ENCODE data around the gene PAX3.
"Not testable (repeated sequence)": the region's sequence is repeated elsewhere in the genome, so short reads cannot be mapped to it uniquely, and the experiment has no call there.

PAX3 gene

DNA sequence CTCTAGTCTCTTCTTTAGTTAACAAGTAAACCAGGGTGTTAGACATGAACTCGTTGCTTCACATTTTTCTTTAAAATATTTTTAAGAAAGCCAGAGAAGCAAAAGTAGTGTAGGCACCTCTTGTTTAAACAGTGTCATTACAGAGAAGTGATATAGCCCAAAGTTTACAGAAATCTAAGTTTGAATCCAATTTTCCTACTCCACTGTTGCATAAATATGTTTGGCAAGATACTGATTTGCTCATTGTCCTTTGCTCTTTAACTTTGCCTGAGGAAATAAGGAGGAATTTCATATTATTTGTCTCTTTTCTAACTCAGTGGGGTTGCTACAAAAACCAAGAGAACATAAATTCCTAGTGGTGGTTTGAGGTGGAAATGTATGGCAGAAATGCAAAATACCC lies 81.1 kb downstream of the PAX3 start:
- DNase-seq (ENCODE audit: low read depth in 1 of 2, low spot score in 1 of 2) = no peak

- no peak for DNase-seq (ENCODE audit: low read depth in 1 of 2, low spot score in 1 of 2)
Observed at GRCh38 chr2:222214885-222215284, 83.9 kb downstream of the PAX3 start.

DNA sequence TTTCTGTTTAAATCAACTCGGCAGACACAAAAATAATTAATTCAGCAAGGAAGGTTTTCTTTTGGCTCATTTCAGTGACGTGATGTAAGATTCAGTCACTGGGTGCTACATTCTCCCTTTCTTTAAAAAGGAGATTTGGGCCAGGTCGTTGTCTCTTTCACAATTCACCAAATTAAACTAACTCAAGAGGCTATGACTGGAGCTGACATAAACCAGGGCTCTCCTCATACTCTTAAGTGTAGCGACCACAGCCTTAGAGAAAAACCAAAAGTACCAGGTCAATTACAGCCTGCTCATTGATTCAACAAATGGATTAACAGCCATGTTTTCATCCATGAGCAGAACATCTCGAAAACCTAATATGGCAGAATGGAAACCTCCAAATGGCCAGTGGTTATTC lies 85.7 kb downstream of the PAX3 start:
- no peak for DNase-seq (ENCODE audit: low read depth in 1 of 2, low spot score in 1 of 2)

GRCh38 chr2:222212571-222212970 lies 86.2 kb downstream of the PAX3 start:
- DNase-seq (ENCODE audit: low read depth in 1 of 2, low spot score in 1 of 2) = no peak

- no peak for DNase-seq (ENCODE audit: low read depth in 1 of 2, low spot score in 1 of 2)
Observed at GRCh38 chr2:222208010-222208690, 90.6 kb downstream of the PAX3 start.

- DNase-seq (ENCODE audit: low read depth in 1 of 2, low spot score in 1 of 2) = no peak
Observed at GRCh38 chr2:222205136-222205535, 93.7 kb downstream of the PAX3 start.

- DNase-seq (ENCODE audit: low read depth in 1 of 2, low spot score in 1 of 2) = no peak
Observed at GRCh38 chr2:222203041-222203440, 95.8 kb downstream of the PAX3 start.

- DNase-seq (ENCODE audit: low read depth in 1 of 2, low spot score in 1 of 2) = no peak
Observed at GRCh38 chr2:222196159-222196558, 102.6 kb downstream of the PAX3 start.

GRCh38 chr2:222194669-222195068 lies 104.1 kb downstream of the PAX3 start:
- no peak for DNase-seq (ENCODE audit: low read depth in 1 of 2, low spot score in 1 of 2)

DNA sequence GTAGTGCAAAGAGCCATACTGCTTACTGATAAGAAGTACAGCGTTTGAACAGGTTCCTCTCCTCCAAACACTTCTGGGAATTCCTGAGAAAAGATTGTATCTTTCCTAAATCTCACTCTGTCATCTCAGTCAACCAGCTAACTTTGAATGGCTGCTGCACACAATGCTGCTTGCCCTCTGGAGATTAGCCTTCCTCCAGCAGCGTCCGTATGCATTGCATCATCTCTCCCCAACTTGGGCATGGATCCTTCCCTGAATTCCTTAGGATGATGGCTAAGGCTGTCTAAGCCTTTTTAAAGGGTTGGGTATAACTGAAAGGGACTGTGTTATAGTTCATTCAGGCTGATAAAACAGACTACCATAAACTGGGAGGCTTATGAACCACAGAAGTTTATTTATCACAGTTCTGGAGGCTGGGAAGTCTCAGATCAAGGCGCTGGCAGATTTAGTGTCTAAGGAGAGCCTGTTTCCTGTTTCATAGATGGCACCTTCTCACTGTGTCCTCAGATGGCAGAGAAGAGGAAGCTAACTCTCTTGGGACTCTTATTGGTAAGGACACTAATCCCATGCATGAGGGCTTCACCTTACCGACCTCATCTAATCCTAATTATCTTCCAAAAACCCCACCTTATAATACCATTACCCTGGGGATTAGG lies 105.3 kb downstream of the PAX3 start:
- no peak for DNase-seq (ENCODE audit: low read depth in 1 of 2, low spot score in 1 of 2)

GRCh38 chr2:222180619-222181018 lies 118.2 kb downstream of the PAX3 start:
- DNase-seq (ENCODE audit: low read depth in 1 of 2, low spot score in 1 of 2) = no peak

- DNase-seq (ENCODE audit: low read depth in 1 of 2, low spot score in 1 of 2) = no peak
Observed at GRCh38 chr2:222179592-222179991, 119.2 kb downstream of the PAX3 start.

DNA sequence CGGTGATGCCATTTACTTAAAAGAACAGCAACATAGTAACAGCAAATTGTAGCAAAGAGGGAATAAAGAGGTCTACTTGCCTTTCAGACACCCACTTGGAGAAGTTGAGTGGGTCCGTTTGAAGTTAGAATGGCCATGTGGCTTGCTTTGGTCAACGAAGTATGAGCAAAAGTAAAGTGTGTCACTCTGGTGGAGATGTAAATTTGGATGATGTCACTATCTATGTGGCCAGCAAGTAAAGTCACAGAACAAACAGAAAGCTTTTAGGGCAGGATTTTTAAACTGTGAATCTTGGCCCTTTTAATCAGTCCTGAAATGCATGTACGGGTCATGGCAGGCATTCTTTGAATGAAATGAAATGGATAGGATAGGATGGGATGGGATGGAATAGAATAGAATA lies 120.3 kb downstream of the PAX3 start:
- DNase-seq (ENCODE audit: low read depth in 1 of 2, low spot score in 1 of 2) = no peak

DNA sequence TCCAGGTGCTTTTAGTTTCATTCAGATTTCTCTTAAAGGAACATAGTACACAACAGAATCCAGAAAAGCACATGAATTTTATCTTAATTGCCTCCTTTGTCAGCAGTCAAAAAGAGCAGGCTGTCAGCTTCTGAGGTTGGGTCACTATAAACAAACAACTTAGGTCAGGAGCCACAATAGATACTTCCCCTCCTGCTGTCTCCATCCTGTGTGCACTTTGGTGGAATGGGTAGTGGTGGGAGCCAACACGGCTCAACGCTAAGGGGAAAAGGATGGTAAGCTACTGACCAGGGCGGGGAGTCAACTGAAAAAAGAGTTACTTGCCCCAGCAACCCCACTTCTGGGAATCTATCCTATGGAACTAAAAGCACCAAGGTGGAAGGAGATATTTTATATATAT lies 121.9 kb downstream of the PAX3 start:
- no peak for DNase-seq (ENCODE audit: low read depth in 1 of 2, low spot score in 1 of 2)

DNA sequence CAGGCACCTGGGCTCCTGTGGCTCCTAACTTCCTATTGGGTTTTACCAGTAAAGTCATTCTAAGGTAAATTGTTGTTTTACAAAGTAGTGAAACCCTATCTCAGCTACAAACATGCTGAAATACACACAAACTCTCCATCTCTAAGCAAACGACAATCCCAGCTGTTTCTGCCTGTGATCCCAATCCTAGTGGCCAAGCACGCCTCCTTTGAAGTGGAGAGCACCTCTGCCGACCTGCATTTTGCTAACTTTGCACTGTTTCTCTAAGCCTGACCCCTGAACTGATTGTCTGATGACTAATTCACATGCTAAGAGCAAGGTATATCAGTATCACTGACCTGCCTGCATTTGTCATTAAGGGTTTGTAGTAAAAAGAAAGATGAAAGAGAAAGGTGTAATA lies 124.3 kb downstream of the PAX3 start:
- no peak for DNase-seq (ENCODE audit: low read depth in 1 of 2, low spot score in 1 of 2)

DNA sequence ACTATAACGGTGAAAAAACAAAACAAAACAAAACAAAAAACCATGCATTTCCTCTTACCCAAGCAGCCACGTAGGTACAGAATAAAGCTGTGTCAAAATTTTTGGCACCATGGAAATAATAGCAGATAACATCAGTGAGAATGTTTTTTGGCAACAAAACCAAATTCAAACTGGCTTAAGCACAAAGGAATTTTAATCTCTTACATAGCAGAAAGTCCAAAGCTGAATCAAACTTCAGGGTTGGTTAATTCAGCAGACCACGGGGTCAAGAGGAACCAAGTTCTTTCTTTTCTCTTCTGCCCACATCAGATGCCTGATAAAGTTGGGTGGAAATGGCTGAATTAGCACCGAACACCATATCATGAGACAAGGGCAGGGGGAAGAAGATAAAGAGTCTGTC lies 129.5 kb downstream of the PAX3 start:
- no peak for DNase-seq (ENCODE audit: low read depth in 1 of 2, low spot score in 1 of 2)

DNA sequence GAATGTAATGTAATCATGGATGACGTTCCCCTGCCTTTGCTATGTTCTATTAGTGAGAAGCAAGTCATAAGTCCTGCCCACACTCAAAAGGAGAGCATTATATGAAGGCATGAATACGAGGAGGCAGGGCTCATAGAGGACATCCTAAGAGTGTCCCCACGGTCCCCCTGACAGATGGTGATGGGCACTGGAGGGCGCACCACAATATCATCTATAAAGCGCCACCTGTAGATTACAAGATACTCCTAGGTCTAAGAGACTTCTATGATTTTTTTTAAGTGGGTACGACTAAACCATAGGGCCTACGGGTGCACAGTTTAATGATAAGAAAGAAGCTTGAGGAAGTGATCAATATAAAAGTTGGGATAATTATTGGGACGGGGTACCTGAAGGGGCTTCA lies 131.0 kb downstream of the PAX3 start:
- DNase-seq (ENCODE audit: low read depth in 1 of 2, low spot score in 1 of 2) = no peak

DNA sequence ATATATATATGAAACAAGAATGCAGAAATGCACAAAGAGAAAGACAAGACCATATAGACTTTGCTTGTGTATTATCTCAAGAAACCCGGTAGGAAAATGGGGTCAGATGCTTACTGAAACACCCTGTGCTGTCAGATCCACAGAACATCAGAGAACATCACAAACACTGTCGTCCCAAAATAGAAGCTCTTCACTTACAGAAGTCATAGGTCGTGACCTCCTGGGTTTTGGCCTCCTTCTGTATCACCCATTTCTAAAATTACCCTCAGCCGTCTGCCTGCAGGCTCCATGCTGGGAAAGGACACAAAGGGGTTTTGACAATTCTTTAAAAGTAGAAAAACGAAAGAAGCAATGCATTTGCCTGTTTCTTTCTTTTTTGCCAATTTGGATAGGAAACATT lies 137.9 kb downstream of the PAX3 start:
- no peak for DNase-seq (ENCODE audit: low read depth in 1 of 2, low spot score in 1 of 2)

DNA sequence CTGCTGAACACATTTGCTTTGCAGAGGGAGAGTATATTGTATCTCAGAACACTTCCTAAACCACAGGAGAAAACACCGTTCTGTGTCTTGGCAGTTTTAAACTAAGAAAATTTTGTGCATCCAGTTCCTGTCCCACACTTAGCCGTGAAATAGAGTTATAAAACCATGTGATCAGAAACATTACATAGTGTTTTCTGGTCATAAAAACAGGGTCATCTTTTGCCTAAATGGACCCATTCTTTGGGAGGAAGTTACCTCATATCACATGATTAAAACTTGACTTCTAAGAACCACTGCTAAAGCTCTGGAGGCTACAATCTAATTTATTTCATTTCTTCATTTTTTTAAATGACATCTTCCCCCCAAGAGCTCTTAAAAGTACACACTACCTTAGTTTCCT lies 138.7 kb downstream of the PAX3 start:
- DNase-seq (ENCODE audit: low read depth in 1 of 2, low spot score in 1 of 2) = no peak

DNA sequence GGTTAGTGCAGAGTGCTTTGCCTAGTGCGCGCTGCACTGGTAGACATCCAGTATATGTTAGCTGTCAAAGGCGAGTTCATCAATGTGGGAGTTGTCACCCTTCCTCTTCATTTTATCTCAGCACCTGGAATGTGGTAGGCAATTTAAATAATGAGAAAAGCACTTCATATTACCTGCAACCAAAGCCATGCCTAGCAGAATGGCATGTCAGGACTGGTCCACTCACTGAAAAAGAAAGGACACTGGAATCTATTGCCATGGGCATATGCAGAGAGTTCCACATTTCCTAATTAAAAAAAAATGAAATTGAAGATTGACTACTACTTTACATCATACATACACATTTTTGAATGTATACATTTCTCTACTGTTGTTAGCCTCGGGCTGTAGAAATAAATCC lies 139.6 kb downstream of the PAX3 start:
- no peak for DNase-seq (ENCODE audit: low read depth in 1 of 2, low spot score in 1 of 2)

DNA sequence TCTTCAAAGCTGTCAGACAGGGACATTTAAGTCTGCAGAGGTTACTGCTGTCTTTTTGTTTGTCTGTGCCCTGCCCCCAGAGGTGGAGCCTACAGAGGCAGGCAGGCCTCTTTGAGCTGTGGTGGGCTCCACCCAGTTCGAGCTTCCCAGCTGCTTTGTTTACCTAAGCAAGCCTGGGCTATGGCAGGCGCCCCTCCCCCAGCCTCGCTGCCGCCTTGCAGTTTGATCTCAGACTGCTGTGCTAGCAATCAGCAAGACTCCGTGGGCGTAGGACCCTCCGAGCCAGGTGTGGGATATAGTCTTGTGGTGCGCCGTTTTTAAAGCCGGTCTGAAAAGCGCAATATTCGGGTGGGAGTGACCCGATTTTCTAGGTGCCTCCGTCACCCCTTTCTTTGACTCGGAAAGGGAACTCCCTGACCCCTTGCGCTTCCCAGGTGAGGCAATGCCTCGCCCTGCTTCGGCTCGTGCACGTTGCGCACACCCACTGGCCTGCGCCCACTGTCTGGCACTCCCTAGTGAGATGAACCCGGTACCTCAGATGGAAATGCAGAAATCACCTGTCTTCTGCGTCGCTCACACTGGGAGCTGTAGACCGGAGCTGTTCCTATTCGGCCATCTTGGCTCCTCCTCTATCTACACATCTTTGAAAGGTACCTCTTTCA lies 143.7 kb downstream of the PAX3 start:
- not testable (repeated sequence) for DNase-seq (ENCODE audit: low read depth in 1 of 2, low spot score in 1 of 2)

Data from stimulated activated CD4-positive, alpha-beta T cell treated with anti-CD3 and anti-CD28 coated beads, Interleukin-15, amount 100 ng/mL, for 1 hour (primary cell).